Dermis microvascular lymphatic vessel endothelial cell (primary cell): Measurements from ENCODE around the gene MRPS35. TPM values are rescaled to one million over a fixed set of nuclear protein-coding genes. Genes with fewer than 3 reads are reported as not detected.

Experiments used
- total RNA-seq: library from RNA; depleted of rRNA; stranded (reverse); fragments of >200 nt; gene quantifications from 2 replicates; pipeline ENCODE4 v1.2.1, GENCODE V29; 2014

Gene MRPS35
- total RNA-seq, 1 donor from 2014 or later, result 33.8 TPM

Other genes starting within 250 kb of the MRPS35 start
- gene PPFIBP1, start 186.6 kb upstream of the MRPS35 start, total RNA-seq, result 439 and 732 TPM in 2 replicates
- 5.4 and 12.3 TPM in 2 replicates for gene REP15, start 14.4 kb upstream of the MRPS35 start, total RNA-seq
- 14.6 and 16.9 TPM in 2 replicates for gene KLHL42, start 69.4 kb downstream of the MRPS35 start, total RNA-seq
- gene MANSC4, start 69.4 kb downstream of the MRPS35 start, total RNA-seq, result not detected in 2 replicates